ENCODE data around the gene WDR5.
A peak's percentile ranks its signal among the peaks of the same experiment; 100 is the strongest.

The WDR5 gene

GRCh38 chr9:134174526-134175290, 38.8 kb downstream of the WDR5 start:
- no peak for TF ChIP-seq CTCF (IDR thresholded peaks at IDR 0.05; ENCODE audit: low read length, missing control alignments)
- no peak for DNase-seq (ENCODE audit: low read depth)
- H3K4me3 ChIP-seq (replicated peaks; ENCODE audit: low read depth, low read length): no peak overlapping the region

GRCh38 chr9:134175291-134175807, 39.5 kb downstream of the WDR5 start:
- H3K4me3 ChIP-seq (replicated peaks; ENCODE audit: low read depth, low read length): no peak overlapping the region
- TF ChIP-seq CTCF (IDR thresholded peaks at IDR 0.05; ENCODE audit: low read length, missing control alignments): no peak
- DNase-seq (ENCODE audit: low read depth): no peak

GRCh38 chr9:134175808-134176598, 40.1 kb downstream of the WDR5 start:
- peak; percentile 11 for TF ChIP-seq CTCF (IDR thresholded peaks at IDR 0.05; ENCODE audit: low read length, missing control alignments)
- DNase-seq (ENCODE audit: low read depth): no peak
- no peak overlapping the region for H3K4me3 ChIP-seq (replicated peaks; ENCODE audit: low read depth, low read length)

- no peak overlapping the region for H3K4me3 ChIP-seq (replicated peaks; ENCODE audit: low read depth, low read length)
- no peak for TF ChIP-seq CTCF (IDR thresholded peaks at IDR 0.05; ENCODE audit: low read length, missing control alignments)
- DNase-seq (ENCODE audit: low read depth): no peak
Measured at GRCh38 chr9:134176599-134176968, 40.7 kb downstream of the WDR5 start.

- no peak for TF ChIP-seq CTCF (IDR thresholded peaks at IDR 0.05; ENCODE audit: low read length, missing control alignments)
- DNase-seq (ENCODE audit: low read depth): no peak
- H3K4me3 ChIP-seq (replicated peaks; ENCODE audit: low read depth, low read length): no peak overlapping the region
Measured at GRCh38 chr9:134177186-134177585, 41.3 kb downstream of the WDR5 start.

- H3K4me3 ChIP-seq (replicated peaks; ENCODE audit: low read depth, low read length): no peak overlapping the region
- no peak for DNase-seq (ENCODE audit: low read depth)
- TF ChIP-seq CTCF (IDR thresholded peaks at IDR 0.05; ENCODE audit: low read length, missing control alignments): no peak
Measured at GRCh38 chr9:134177624-134178393, 41.9 kb downstream of the WDR5 start.
